Measurements from ENCODE around the gene INSR.
"Not testable (repeated sequence)": the region's sequence is repeated elsewhere in the genome, so short reads cannot be mapped to it uniquely, and the experiment has no call there.

The INSR gene

DNA sequence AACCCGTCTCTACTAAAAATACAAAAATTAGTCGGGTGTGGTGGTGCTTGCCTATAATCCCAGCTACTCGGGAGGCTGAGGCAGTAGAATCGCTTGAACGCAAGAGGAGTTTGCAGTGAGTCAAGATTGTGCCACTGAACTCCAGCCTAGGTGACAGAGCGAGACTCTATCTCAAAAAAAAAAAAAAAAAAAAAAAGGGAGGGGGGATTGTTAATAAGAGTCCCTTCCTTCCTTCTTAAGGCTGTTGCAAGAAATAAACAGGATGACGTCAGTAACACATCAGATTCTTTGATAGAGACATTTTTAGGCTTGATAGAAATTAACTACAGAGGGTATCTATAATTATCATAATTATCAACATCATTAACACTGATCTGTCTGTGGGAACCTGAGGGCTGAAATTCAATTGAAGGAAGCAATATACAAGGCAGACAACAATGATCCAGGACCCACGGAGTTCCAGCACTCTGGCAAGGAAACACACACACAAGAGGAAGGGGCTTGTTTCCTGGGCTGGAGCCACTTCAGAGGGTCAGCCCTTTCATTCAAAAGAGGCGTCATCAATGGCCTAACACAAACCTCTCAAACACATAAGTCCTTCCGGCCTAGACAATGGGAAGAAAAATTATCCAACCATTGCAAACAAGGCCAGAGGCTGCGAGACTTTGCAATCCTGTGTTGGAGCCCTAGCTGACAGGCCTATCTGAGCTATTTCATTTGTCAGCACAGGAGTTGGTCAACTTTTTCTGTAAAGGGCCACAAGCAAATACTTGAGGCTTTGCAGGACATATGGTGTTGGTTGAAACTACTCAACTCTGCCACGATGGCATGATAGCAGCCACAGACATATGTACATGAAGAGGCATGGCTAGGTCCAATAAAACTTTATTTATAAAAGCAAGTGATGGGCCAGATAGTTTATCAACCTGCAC lies 105.2 kb downstream of the INSR start:
- DNase-seq = peak; percentile 92

DNA sequence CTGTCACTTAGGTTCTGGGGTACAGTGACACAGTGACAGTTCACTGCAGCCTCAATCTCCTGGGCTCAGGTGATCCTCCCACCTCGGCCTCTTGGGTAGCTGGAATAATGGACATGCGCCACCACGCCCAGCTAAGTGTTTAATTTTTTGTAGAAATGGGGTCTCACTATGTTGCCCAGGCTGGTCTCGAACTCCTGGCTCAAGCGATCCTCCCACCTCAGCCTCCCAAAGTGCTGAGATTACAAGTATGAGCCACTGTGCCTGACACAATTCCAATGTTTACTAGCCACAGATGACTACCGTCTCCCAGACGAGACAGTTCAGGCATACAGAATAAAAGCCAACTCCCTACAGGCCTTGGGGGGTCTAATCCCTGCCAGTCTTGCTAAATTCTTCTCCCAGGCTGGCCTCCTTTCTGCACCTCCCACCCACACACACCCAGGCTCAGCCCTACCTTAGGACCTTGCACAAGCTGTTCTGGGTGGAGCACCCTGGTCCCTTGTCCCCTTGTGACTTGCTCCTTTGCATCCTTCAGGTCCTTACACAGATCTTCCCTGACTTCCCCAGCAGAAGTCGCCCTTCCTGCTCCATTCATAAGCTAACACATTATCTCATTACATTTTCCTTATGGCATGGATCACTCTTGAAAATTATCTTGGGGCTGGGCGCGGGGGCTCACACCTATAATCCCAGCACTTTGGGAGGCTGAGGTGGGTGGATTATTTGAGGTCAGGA lies 106.4 kb downstream of the INSR start:
- no peak for DNase-seq

DNA sequence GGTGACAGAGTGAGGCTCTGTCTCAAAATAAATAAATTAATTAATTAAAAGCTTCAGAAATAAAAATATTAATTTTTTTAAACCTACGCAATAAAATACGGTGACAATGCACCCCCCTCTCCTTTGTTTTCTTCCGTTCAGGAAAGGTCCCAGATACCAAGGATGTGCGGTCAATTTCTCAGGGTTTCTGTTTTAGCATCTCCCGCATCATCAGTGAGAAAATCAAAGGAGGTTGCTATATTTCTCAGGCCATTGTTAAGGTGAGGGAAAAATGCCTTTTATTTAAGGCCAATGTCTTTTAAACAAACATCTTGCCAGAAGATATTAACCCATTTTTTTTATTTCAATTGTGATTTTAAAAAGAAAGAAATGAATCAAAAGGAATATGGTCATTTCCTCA lies 111.7 kb downstream of the INSR start:
- DNase-seq = no peak

- DNase-seq = no peak
Measured at GRCh38 chr19:7179917-7180306, 114.3 kb downstream of the INSR start.

DNA sequence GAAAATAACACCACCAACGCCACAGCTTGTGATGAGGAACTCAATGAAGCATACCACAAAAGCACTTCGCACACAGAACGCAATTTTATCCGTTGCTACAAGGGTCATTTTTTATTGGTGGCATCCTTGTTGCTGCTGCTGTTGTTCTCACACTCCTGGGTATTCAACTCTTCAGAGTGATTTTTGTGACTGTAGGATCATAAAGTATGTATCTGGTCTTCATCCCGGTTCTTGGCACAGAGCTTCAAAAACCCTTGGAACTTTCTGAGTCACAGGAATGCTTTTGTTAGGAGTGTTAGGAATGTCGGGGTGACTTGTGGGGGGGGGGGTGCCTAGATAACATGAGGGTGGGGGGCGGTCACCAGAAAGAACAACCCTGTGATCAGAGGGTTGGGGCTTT lies 116.3 kb downstream of the INSR start:
- DNase-seq = no peak

DNA sequence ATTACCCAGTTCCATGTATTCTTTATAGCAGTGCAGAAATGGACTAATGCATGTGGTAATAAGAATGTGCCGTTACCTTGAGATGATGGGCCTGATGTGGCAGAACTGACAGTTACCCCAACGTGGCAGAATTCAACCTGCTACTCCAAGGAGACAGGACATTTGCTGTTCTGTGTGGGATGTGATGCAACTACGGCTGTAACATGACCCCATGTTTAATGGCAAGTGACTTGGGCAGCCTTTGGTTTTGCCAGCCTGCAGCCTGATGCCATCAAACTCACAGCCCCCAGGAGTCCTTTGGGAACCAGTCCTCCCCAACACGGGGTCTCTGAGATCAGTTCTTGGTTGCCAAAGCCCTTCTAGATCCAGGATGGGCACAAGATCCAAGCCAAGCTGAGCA lies 117.4 kb downstream of the INSR start:
- DNase-seq = no peak

- DNase-seq = no peak
Measured at GRCh38 chr19:7172794-7173193, 121.4 kb downstream of the INSR start.

DNA sequence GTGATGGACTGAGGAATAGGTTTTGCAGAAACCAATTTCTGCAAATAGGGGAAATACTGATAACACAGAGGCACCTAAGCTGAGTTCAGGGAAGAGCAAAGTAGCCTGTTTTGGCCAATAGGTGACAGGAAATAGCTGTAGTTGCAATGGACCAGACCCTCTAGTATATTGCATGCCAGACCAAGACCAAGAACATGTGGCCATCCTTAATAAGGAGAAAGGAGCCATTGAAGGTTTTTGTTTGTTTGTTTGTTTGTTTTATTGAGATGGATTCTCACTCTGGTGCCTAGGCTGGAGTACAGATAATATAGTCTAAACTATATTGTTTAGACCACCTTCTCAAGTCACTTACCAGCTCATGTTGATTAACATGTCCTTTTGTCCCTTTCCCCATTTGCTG lies 123.2 kb downstream of the INSR start:
- DNase-seq = no peak

GRCh38 chr19:7168941-7169340 lies 125.3 kb downstream of the INSR start:
- no peak for DNase-seq

DNA sequence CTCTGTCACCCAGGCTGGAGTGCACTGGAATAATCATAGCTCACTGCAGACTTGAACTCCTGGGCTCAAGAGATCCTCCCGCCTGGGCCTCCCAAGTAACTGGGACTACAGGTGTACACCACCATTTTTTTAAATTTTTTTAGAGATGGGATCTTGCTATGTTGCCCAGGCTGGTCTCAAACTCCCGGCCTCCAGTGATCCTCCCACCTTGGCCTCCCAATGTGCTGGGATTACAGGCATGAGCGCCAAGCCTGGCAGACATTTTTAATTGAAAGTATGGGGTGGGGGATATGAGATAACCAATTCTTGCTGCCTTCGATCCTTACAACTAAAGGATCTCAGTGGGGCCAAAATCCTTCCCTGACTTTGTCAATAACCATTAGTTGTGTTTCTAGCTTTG lies 132.9 kb downstream of the INSR start:
- no peak for DNase-seq

GRCh38 chr19:7159105-7159933 lies 134.9 kb downstream of the INSR start:
- peak; percentile 93 for DNase-seq

DNA sequence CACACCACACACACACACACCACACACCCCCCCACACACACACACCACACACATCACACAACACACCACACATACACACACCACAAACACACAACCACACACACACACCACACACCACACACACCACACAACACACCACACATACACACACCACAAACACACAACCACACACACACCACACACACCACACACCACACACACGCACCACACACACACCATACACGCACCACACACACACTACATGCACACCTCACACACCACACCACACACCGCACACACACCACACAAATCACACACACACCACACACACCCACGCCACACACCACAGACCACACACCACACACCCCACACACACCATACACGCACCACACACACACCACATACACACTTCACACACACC lies 141.2 kb downstream of the INSR start:
- DNase-seq = no peak

GRCh38 chr19:7152568-7152967 lies 141.6 kb downstream of the INSR start:
- DNase-seq = no peak

- no peak for DNase-seq
Measured at GRCh38 chr19:7149956-7150705, 144.1 kb downstream of the INSR start.

- DNase-seq = not testable (repeated sequence)
Measured at GRCh38 chr19:7147119-7147675, 147.0 kb downstream of the INSR start.

DNA sequence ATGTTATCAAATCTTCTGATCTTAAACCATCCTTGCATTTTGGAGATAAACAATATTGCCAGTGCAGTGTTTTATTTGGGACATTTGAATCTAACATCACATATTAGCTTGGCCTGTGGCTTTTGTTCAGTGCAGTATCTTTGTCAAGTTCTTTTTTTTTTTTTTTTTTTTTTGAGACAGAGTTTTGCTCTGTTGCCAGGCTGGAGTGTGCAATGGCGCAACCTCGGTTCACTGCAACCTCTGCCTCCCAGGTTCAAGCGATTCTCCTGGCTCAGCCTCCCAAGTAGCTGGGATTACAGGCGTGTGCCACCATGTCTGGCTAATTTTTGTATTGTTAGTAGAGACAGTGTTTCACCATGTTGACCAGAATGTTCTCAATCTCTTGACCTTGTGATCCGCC lies 148.1 kb downstream of the INSR start:
- not testable (repeated sequence) for DNase-seq

- DNase-seq = no peak
Measured at GRCh38 chr19:7145494-7145893, 148.7 kb downstream of the INSR start.

- DNase-seq = no peak
Measured at GRCh38 chr19:7142771-7143170, 151.4 kb downstream of the INSR start.

GRCh38 chr19:7140137-7140536 lies 154.1 kb downstream of the INSR start:
- no peak for DNase-seq

- no peak for DNase-seq
Measured at GRCh38 chr19:7139095-7139494, 155.1 kb downstream of the INSR start.

DNA sequence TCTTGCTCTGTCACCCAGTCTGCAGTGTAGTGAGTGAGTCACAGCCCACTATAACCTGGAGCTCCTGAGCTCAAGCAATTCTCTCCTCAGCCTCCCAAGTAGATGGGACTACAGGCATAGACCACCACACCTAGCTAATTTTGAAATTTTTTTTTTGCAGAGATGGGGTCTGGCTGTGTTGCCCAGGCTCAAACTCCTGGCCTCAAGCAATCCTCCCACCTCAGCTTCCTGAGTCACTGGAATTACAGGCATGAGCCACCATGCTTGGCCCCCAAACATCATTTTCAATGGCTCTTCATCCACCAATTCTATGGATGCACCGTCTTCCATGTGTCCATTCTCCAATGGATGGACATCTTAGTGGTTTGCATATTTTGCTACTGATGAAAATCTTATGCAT lies 155.8 kb downstream of the INSR start:
- no peak for DNase-seq

DNA sequence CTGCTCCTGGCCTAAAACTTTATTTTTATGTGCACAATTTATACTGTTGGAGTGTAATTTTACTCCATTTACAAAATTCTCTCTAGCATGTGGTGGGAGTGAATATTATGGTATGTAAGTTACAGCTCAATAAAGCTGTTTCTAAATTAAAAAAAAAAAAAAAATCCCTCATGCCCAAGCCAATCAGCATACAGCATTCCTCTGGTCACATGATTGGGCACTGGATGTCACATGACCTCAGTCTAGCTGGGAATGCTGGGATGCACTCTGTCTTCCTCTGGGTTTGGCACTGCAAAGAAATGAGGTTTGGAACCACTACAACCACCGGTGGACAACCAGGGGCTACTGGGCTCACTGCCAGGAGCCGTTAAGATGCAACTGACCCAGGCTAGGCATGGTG lies 157.1 kb downstream of the INSR start:
- no peak for DNase-seq

All from DMS153 (cell line).